ENCODE data around the gene THBS3. TPM values are rescaled to one million over a fixed set of nuclear protein-coding genes. Genes with fewer than 3 reads are reported as not detected.

THBS3 gene
- total RNA-seq, 1 experiment from 2014 or later = 11.0 TPM

GRCh38 chr1:155184835-155185782, 22.6 kb downstream of the THBS3 start:
- H3K4me3 ChIP-seq = no peak overlapping the region
- H3K27me3 ChIP-seq = no peaks in the 10 kb centered on the region
- no peak for DNase-seq
- no peaks in the 10 kb centered on the region for H3K9me3 ChIP-seq
- H3K36me3 ChIP-seq = no peaks in the 10 kb centered on the region

- Histone ChIP-seq H3K4me3 (no peak overlapping the region), H3K9me3 (no peaks in the 10 kb centered on the region), H3K36me3 (no peaks in the 10 kb centered on the region), H3K27me3 (no peaks in the 10 kb centered on the region)
- DNase-seq = no peak
Observed at GRCh38 chr1:155184351-155184811, 23.3 kb downstream of the THBS3 start.

GRCh38 chr1:155183775-155184221, 23.9 kb downstream of the THBS3 start:
- no peaks in the 10 kb centered on the region for H3K27me3 ChIP-seq
- H3K4me3 ChIP-seq = no peak overlapping the region
- no peaks in the 10 kb centered on the region for H3K36me3 ChIP-seq
- DNase-seq = no peak
- no peaks in the 10 kb centered on the region for H3K9me3 ChIP-seq

- Histone ChIP-seq H3K27me3 (no peaks in the 10 kb centered on the region), H3K36me3 (no peaks in the 10 kb centered on the region), H3K9me3 (no peaks in the 10 kb centered on the region), H3K4me3 (no peak overlapping the region)
- DNase-seq = no peak
Observed at GRCh38 chr1:155182052-155182550, 25.6 kb downstream of the THBS3 start.

GRCh38 chr1:155181371-155182051, 26.2 kb downstream of the THBS3 start:
- Histone ChIP-seq H3K9me3 (no peaks in the 10 kb centered on the region), H3K27me3 (no peaks in the 10 kb centered on the region), H3K36me3 (no peaks in the 10 kb centered on the region), H3K4me3 (no peak overlapping the region)
- DNase-seq = no peak

GRCh38 chr1:155179112-155180031, 28.3 kb downstream of the THBS3 start:
- H3K4me3 ChIP-seq = no peak overlapping the region
- DNase-seq = no peak

GRCh38 chr1:155178441-155179111, 29.1 kb downstream of the THBS3 start:
- no peaks in the 10 kb centered on the region for H3K27me3 ChIP-seq
- H3K36me3 ChIP-seq = no peaks in the 10 kb centered on the region
- no peak for DNase-seq
- H3K4me3 ChIP-seq = no peak overlapping the region
- H3K9me3 ChIP-seq = no peaks in the 10 kb centered on the region

More at GRCh38 chr1:155179112-155180031, 28.3 kb downstream of the THBS3 start:
- Histone ChIP-seq H3K27me3 (no peaks in the 10 kb centered on the region), H3K9me3 (no peaks in the 10 kb centered on the region), H3K36me3 (no peaks in the 10 kb centered on the region)

GRCh38 chr1:155177918-155178281, 29.8 kb downstream of the THBS3 start:
- Histone ChIP-seq H3K27me3 (no peaks in the 10 kb centered on the region), H3K36me3 (peaks cover 2% of the 10 kb centered on the region; the same call in 1 of the 2 replicates), H3K9me3 (no peaks in the 10 kb centered on the region), H3K4me3 (no peak overlapping the region)
- no peak for DNase-seq

- H3K4me3 ChIP-seq = no peak overlapping the region
- no peaks in the 10 kb centered on the region for H3K9me3 ChIP-seq
- peaks cover 3% of the 10 kb centered on the region; the same call in 1 of the 2 replicates for H3K36me3 ChIP-seq
- H3K27me3 ChIP-seq = no peaks in the 10 kb centered on the region
- no peak for DNase-seq
Observed at GRCh38 chr1:155177192-155177917, 30.3 kb downstream of the THBS3 start.

- Histone ChIP-seq H3K4me3 (no peak overlapping the region), H3K9me3 (no peaks in the 10 kb centered on the region), H3K36me3 (peaks cover 6% of the 10 kb centered on the region), H3K27me3 (no peaks in the 10 kb centered on the region)
- DNase-seq = peak; percentile 76
Observed at GRCh38 chr1:155176544-155177071, 31.1 kb downstream of the THBS3 start.

GRCh38 chr1:155175927-155176371, 31.7 kb downstream of the THBS3 start:
- no peak overlapping the region for H3K4me3 ChIP-seq
- peaks cover 12% of the 10 kb centered on the region for H3K36me3 ChIP-seq
- DNase-seq = no peak
- no peaks in the 10 kb centered on the region for H3K9me3 ChIP-seq
- no peaks in the 10 kb centered on the region for H3K27me3 ChIP-seq

GRCh38 chr1:155175281-155175926, 32.3 kb downstream of the THBS3 start:
- no peak for DNase-seq
- no peak overlapping the region for H3K4me3 ChIP-seq

GRCh38 chr1:155174324-155175280, 33.1 kb downstream of the THBS3 start:
- no peaks in the 10 kb centered on the region for H3K27me3 ChIP-seq
- DNase-seq = no peak
- no peak overlapping the region for H3K4me3 ChIP-seq
- no peaks in the 10 kb centered on the region for H3K9me3 ChIP-seq
- H3K36me3 ChIP-seq = peaks cover 20% of the 10 kb centered on the region

More at GRCh38 chr1:155175281-155175926, 32.3 kb downstream of the THBS3 start:
- peaks cover 18% of the 10 kb centered on the region for H3K36me3 ChIP-seq
- H3K27me3 ChIP-seq = no peaks in the 10 kb centered on the region
- no peaks in the 10 kb centered on the region for H3K9me3 ChIP-seq

Measured in MG63 (cell line).